Iris pigment epithelial cell (primary cell): Measurements from ENCODE around the gene SLC25A45.
"Not testable (repeated sequence)": the region's sequence is repeated elsewhere in the genome, so short reads cannot be mapped to it uniquely, and the experiment has no call there.

Source experiments
- DNase-seq: peaks from one replicate; pipeline ENCODE4 v3.0.0-alpha.2; 2011; ENCODE audit warnings: low read depth

The SLC25A45 gene

DNA sequence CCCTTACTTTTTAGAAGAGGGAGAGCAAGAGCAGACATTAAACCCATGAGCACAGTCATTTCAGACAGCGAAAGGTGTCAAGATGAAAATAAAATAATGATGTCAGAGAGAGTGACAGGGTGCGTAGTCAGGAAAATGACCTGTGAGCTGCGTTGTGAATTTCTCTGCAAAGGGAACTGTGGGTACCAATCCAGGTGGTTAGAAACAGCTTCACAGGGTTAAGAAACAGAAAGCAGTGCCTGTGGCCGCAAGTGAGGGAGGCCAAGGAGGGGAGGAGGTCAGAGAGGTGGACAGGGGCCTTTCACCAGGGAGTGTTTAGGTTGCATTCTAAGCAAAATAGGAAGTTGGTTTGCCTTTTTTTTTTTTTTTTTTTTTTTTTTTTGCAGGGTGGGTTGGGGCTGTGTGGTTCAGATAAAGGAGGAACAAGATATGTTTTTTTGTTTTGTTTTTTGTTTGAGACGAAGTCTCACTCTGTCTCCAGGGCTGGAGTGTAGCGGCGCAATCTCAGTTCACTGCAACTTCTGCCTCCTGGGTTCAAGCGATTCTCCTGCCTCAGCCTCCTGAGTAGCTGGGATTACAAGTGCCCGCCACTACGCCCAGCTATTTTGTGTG lies 20.0 kb downstream of the SLC25A45 start:
- DNase-seq = no peak

DNA sequence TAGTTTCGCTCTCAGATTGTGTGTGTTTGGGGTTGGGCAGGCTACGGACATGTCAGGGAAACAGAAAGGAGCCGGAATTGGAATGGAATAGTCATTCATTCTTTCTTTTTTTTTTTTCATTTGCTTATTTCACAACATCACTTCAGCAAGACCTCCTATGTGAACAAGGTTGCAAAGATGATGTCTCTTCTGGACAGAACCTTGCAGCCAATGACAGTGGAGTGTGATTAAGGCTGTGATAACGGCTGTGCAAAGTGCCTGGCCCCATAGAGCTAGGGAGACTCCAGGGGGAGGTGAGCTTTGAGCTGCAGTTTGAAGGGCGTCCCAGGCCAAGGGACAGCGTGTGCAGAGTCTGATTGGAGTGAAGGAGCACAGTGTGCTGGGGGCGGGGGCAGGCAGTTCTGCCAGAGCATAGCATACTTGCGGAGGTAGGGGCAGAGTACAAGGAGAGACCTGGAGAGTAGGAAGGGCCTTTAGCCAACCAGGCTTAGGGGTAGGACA lies 24.5 kb downstream of the SLC25A45 start:
- no peak for DNase-seq

DNA sequence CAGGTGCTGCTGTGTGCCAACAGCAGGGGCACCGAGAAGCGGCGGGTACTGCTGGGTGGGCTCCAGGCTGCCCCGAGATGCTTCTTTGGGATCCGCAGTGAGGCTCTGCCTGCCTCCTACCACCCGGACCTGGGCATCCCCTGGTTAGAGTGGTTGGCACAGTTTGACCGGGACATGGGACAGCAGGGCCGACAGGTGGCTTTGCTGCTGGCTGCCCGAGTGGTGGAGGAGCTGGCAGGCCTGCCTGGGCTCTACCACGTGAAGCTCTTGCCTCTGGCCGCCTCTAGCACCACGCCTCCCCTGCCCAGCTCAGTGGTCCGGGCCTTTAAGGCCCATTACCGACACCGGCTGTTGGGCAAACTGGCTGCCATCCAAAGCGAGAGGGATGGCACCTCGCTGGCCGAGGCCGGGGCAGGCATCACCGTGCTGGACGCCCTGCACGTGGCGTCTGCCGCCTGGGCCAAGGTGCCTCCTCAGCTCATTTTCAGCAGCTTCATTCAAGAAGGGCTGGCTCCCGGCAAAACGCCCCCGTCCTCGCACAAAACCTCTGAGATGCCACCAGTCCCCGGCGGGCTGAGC lies 26.0 kb downstream of the SLC25A45 start:
- DNase-seq = no peak

DNA sequence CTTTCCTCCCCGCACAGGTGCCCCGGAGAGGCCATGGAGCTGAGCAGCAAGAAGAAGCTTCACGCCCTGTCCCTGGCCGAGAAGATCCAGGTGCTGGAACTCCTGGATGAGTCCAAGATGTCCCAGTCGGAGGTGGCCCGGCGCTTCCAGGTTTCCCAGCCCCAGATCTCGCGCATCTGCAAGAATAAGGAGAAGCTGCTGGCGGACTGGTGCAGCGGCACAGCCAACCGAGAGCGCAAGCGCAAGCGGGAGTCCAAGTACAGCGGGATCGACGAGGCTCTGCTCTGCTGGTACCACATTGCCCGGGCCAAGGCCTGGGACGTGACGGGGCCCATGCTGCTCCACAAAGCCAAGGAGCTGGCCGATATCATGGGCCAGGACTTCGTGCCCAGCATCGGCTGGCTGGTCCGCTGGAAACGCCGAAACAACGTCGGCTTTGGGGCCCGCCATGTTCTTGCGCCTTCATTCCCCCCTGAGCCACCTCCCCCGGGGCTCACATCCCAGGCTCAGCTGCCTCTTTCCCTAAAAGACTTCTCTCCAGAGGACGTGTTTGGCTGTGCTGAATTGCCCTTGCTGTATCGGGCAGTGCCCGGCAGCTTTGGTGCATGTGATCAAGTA lies 26.6 kb downstream of the SLC25A45 start:
- peak; percentile 55 for DNase-seq

DNA sequence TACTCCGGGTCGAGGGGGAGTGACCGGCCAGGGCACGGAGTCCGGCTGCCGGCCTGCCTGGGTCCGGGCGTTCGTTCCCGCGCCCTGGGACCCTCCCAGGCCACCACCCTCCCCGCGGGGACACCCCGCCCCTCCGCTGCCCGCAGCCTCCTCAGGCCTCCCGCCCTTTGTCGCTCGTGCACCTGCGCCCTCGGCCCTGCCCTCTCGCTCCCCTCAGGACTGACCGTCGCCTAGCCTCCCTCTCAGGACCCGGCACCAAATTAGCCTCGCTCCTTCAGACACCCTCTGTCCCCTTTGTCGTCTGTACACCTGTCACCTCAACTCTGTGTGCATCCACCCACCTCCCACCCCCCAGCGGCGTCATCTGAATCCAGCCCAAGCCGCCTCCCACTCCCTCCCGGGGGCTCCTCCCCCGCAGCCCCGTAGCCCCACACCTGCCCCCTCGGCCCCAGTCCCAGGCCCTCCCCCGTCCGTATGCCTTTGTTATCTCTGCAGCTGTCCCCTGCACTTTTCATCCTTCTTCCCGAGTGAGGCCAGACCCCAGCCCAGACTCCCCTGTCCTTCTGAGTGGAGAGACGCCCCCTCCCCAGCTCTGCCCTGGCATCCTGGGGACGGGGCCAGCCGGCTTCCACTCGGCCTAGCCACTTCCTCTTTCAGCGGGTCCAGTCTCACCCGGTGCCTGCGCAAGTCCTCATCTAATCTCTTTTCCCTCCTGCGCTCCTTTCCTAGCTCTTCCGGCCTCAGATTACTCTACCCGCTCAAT lies 27.3 kb downstream of the SLC25A45 start:
- DNase-seq = no peak

DNA sequence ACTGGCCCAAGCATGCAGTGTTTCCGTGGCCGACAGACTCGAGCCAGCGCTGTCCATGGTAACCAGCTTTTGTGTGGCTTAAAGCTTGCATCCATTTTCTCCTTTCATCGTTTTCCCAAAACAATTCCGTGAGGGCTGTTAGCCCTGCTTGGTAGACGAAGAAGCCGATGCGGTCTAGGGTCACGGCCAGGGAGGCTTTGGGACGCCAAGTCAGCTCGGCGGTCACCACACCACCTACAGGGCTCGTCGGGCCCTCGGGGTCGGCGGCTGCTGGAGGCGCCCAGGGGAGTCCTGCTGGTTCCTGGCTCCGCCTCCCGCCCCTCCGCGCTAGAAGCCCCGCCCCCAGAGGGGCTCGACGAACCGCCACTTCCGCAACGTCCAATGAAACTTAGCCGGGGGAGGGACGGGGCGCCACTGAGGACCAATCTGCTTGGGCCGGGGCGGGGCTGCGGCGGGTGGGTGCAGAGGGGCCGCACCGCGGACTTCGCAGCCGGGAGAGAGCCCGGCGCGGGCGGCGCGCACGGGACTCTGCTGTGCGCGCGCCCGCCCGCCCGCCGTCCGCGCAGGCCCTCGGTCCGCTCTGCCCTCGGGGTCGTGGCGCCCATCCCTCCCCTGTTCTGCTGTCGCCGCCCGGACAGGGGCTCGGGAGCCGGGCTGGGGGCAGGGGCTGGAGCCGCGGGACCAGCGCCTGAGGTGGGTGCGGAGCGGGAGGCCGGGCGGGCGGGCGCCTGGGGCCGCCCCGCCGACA lies 28.0 kb downstream of the SLC25A45 start, which contains the start of gene TIGD3:
Gene TIGD3 (plus strand): TSS at position 487 of the 748 bp plus-strand sequence. CDS start 1,058 bp downstream, outside the sequence.
- peak; percentile 95 for DNase-seq

DNA sequence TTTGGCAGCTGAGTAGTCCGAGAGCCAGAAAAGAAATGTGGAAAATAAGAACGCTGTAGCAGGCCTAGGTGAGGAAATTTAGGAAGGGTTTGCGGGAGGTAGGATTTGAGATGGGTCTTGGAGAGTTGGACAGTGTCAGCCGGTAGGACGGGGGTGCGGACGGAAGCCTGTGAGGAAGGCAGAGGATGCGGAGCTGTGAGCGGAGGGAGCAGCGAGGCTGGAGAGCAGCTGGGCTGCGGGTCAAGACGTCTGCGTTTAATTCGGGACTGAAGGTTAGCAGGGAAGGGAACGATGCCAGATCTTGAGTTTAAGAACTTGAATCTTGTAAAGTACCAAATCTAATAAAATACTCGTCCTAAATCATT lies 28.6 kb downstream of the SLC25A45 start:
- DNase-seq = no peak

DNA sequence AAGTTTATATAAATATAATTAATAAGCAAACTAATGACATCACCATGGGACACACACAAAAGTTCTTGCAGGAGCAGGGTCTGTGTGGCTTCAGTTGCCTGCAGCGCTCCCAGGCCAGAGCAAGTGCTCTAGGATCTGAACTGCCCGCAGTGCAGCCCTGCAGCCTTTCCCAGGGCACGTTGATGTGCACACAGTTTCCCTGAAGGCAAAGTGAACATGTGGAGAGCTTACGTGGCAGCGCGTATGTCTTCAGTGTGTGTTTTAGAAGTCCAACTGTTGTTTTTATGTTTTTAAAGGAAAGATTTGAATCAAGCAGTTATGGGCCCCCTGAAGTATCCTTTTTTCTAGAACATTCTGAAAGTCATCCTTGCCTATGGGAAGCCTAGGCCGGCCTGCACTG lies 29.1 kb downstream of the SLC25A45 start:
- DNase-seq = no peak

DNA sequence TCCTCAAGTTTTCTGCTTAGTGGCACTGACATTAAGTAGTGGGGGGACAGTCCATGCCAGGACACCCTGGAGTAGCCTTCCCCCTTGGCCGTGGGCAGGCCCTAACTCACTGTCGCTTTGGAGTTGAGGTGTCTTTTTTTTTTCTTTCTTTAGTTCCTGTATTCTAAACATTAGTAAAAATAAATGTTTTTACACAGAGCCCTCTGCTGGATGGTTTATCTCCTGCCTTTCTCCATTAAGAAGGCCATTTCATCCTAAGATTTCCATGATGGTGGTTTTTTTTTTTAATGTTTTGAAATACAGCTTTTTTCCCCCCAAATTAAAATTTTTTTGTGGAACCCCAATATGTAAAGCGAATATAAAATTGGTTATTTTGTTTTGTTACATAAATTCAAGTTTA lies 29.7 kb downstream of the SLC25A45 start:
- no peak for DNase-seq

DNA sequence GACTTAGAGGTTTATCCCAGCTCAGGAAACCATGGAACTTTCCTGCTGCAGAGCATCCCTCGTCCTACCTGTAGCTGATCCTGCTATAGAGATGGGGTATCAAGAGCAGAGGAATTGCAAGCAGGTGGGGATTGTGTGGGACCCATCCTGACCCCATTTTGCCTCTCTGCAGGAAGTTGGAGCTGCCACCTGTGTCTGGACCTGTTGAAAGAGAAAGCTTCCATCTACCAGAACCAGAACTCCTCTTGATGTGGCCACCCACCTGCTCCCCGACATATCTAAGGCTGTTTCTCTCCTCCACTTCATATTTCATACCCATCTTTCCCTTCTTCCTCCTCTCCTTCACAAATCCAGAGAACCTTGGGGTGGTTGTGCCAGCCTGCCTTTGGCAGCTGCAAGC lies 30.9 kb downstream of the SLC25A45 start:
- no peak for DNase-seq

DNA sequence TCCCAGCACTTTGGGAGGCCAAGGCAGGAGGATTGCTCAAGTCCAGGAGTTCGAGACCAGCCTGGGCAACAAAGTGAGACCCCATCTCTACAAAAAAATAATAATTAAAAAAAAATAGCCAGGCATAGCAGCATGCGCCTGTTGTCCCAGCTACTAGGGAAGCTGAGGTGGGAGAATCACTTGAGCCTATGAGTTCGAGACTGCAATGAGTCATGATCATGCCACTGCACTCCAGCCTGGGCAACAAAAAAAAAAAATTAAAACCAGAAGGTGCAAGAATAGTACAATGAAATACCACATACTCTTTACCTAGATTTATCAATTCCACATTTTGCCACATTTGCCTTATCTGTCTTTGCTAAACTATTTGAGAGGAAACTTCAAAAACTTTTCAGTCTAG lies 40.6 kb downstream of the SLC25A45 start:
- no peak for DNase-seq

DNA sequence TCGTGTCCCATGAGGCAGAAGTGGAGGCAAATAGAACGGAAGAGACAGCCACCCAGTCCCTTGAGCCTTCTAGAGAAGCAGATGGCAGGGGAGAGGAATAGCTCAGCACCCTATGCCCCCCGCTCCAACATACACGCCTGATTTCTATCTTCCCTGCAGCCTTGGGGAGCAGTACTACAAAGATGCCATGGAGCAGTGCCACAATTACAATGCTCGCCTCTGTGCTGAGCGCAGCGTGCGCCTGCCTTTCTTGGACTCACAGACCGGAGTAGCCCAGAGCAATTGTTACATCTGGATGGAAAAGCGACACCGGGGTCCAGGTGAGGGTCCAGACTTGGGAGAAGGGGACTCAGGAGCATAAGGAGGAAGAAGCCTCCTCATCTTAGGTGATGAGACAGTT lies 42.2 kb downstream of the SLC25A45 start:
- no peak for DNase-seq

DNA sequence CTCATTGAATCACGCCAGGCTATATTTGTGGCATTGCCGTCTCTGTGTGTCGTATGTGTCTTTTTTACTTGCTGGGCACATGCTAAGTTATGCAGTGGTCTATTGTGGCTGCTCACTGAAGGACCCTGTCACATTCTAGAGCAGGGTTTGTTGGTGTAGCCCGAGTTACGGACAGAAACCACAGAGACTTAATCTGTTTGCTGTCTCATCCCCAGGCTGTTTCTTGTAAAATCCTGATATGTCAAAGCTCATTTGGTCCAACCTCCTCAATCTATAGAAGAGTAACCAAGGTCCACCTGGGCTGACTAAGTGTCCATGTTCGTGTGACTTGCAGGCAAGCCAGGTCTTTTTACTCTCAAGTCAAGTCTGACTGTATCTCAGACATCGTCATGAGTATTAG lies 43.8 kb downstream of the SLC25A45 start:
- no peak for DNase-seq

DNA sequence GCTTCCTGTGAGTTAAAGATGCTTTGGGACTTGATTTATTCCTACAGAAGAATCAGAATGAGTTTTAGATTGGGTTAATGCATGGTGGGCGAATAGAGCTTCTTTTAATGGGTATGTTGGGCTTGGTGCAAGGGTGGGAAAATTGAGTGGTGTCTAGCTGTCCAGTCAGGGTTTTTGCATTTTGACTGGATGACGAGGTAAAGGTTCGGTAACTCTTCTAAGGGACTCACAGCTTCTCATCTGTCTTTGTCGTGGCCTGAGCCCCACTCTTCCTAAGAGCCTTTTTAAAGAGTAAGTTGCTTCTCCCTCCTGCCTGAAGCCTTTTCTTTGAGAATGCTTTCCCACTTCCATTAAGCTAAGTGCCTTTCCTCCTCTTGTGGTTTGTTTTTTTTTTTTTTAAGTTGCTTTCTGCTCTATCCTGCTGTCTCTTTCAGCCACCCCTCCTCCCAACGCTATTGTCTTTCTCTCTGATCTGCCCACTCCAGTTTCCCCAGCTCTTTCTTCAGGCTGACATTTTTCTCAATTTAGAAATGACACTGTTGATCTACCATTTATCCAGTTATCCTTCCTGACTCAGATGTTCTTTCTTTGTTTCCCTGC lies 47.6 kb downstream of the SLC25A45 start:
- DNase-seq = no peak

DNA sequence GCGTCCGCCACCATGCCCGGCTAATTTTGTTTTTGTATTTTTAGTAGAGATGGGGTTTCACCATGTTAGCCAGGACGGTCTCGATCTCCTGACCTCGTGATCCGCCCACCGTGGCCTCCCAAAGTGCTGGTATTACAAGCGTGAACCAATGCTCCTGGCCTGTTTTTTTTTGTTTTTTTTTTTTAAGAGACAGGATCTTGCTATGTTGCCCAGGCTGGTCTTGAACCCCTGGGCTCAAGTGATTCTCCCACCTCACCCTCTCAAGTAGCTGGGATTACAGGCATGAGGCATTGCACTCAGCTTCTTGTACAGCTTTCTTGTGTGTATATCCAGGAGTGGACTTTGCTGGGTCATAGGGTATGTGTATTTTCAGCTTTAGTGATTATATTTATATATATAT lies 49.9 kb downstream of the SLC25A45 start:
- DNase-seq = not testable (repeated sequence)

DNA sequence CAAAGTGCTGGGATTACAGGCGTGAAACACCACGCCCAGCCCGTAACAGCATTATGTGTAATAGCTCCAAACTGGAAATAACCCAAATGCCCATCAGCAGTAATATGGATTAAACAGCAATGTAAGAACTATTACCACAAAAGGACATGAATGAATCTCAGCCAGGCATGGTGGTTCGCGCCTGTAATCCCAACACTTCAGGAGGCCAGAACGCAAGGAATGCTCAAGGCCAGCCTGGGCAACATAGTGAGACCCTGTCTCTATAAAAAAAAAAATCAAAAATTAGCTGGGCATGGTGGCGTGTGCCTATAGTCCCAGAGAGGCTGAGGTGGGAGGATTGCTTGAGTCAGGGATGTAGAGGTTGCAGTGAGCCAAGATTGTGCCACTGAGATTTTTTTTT lies 51.9 kb downstream of the SLC25A45 start:
- no peak for DNase-seq

DNA sequence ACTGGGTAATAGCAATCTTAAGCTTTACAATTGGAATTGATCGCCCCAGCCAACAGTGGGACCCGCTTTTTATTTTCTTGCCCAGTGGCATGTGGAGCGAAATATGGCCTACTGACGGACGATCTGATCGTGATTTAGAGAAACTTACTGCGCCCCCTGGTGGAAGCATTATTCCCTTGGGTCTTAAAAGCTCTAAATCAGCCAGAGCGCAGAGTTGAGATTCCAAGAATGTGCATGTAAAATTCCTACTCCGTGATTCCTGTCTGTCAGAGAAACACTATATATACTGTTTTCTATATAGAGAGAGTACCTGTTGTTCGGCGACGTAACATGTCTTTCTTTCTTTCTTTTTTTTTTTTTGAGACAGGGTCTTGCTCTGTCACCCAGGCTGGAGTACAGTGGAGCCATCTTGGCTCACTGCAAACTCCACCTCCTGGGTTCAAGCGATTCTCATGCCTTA lies 52.5 kb downstream of the SLC25A45 start:
- DNase-seq = peak; percentile 91

DNA sequence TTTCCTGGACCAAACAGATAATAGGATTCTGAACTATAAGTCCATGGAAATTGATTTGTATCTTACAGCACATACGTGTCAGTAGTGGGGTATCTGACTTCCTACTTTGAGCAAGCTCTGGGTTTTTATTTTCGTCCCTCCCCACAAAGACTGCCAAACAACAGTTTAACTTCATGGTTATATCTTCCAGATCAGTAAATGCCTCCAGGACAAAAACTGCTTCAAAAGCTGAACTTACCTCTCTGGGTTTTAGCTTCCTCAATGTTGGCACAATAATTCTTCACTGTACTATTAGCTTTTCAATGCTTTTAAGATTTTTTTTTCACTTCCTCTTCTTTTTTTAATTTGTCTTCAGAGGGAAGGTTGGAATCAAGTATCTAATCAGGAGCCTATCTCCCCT lies 53.0 kb downstream of the SLC25A45 start:
- no peak for DNase-seq

DNA sequence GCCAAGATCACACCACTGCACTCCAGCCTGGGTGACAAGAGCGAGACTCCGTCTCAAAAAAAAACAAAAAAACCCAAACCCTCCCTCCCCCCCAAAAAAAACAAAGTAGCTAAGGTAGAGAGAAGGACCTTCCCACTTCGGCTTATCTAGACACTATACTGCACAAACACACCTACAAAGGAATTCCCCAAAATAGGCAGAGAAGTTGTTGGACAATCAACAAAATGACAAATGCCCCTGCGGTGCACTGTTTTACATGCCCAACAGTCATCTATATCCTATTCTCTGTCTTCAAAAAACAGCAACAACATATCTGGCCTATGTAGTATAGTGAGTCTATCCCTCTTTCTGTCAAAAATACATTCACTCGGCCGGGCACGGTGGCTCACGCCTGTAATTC lies 55.4 kb downstream of the SLC25A45 start:
- DNase-seq = no peak

DNA sequence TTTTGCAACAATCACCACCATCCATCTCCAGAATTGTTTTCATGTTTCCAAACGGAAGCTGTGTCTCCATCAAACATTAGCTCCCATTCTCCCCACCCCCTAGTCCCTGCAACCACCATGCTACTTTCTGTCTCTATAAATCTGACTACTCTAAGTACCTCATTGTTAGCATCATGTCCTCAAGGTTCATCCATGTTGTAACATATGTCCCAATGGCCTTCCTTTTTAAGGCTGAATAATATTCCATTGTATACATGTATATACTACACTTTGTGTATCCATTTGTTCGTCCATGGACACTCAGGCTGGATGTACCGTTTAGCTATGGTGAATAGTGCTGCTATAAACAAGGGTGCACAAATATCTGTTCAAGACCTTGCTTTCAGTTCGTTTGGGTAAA lies 57.0 kb downstream of the SLC25A45 start:
- no peak for DNase-seq
